ENCODE measurements around the gene ZNF638.

DNA sequence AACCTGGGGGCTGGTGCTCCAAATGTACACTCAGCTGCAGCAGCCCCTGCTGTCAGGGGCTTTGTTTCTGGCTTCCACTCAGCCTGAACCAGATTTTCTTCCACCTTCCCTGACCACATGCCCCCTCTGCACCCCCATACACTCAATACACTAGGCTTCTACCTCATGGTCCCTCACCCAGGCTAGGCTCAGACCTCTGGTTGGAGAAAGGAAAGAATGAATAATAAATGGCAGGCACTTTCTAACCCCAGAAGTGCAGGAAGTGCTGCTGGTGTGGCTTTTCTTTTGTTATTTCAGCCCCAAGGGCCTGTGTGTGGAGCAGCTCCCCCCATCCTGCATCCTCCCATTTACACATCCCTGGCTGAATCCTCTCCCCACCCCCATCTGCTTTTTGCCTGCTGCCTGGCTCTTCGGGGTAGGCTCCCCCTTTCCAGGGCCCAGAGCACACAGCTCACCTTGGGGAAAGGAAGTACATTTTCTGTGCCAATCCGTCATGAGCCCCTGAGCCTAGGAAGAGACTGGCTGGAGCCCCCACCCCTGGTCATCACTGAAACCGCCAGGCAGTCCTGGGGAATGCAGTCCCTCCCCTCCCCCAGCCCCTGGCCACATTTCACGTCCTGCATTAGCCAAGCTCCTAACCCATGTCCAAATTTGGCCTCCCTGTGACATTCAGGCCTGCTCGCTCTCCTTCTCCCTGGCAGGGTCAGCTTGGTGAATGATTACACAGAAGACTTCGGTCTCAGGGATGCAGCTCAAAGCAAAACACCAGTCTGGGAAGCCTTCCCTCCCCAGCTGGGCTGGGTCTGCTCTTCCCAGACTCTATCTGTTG lies 124.4 kb downstream of the ZNF638 start:
- TF ChIP-seq, protein P1, sequence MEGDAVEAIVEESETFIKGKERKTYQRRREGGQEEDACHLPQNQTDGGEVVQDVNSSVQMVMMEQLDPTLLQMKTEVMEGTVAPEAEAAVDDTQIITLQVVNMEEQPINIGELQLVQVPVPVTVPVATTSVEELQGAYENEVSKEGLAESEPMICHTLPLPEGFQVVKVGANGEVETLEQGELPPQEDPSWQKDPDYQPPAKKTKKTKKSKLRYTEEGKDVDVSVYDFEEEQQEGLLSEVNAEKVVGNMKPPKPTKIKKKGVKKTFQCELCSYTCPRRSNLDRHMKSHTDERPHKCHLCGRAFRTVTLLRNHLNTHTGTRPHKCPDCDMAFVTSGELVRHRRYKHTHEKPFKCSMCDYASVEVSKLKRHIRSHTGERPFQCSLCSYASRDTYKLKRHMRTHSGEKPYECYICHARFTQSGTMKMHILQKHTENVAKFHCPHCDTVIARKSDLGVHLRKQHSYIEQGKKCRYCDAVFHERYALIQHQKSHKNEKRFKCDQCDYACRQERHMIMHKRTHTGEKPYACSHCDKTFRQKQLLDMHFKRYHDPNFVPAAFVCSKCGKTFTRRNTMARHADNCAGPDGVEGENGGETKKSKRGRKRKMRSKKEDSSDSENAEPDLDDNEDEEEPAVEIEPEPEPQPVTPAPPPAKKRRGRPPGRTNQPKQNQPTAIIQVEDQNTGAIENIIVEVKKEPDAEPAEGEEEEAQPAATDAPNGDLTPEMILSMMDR (IDR thresholded peaks at IDR 0.05 in 2 of 3, conservative IDR thresholded peaks at IDR 0.05 in 1 of 3; ENCODE audit: insufficient read depth in 2 of 3, low read depth in 1 of 3, low read length in 3 of 3) = no peak
- TF ChIP-seq SMAD3 (CRISPR knock-in tag; conservative IDR thresholded peaks at IDR 0.05) (no peak), MECOM (CRISPR knock-in tag; IDR thresholded peaks at IDR 0.05) (no peak), NUFIP1 (IDR thresholded peaks at IDR 0.05; ENCODE audit: partially characterized antibody) (no peak), ZBTB1 (CRISPR knock-in tag; IDR thresholded peaks at IDR 0.05; ENCODE audit: borderline replicate concordance, low read depth) (no peak)
- TF ChIP-seq, protein P2, sequence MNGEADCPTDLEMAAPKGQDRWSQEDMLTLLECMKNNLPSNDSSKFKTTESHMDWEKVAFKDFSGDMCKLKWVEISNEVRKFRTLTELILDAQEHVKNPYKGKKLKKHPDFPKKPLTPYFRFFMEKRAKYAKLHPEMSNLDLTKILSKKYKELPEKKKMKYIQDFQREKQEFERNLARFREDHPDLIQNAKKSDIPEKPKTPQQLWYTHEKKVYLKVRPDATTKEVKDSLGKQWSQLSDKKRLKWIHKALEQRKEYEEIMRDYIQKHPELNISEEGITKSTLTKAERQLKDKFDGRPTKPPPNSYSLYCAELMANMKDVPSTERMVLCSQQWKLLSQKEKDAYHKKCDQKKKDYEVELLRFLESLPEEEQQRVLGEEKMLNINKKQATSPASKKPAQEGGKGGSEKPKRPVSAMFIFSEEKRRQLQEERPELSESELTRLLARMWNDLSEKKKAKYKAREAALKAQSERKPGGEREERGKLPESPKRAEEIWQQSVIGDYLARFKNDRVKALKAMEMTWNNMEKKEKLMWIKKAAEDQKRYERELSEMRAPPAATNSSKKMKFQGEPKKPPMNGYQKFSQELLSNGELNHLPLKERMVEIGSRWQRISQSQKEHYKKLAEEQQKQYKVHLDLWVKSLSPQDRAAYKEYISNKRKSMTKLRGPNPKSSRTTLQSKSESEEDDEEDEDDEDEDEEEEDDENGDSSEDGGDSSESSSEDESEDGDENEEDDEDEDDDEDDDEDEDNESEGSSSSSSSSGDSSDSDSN (IDR thresholded peaks at IDR 0.05; ENCODE audit: borderline replicate concordance in 1 of 2, low read depth in 2 of 2, low read length in 2 of 2) = no peak
- TF ChIP-seq, protein P3, sequence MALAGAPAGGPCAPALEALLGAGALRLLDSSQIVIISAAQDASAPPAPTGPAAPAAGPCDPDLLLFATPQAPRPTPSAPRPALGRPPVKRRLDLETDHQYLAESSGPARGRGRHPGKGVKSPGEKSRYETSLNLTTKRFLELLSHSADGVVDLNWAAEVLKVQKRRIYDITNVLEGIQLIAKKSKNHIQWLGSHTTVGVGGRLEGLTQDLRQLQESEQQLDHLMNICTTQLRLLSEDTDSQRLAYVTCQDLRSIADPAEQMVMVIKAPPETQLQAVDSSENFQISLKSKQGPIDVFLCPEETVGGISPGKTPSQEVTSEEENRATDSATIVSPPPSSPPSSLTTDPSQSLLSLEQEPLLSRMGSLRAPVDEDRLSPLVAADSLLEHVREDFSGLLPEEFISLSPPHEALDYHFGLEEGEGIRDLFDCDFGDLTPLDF (CRISPR knock-in tag; IDR thresholded peaks at IDR 0.05) = no peak

Measured in K562 (cell line).